ENCODE results near the gene ABL1. TPM values are rescaled to one million over a fixed set of nuclear protein-coding genes. Genes with fewer than 3 reads are reported as not detected.

The ABL1 gene
- total RNA-seq, 4 donors from 2014 or later: 90.9 to 151 (median 133) TPM

GRCh38 chr9:130874783-130875182, 39.7 kb downstream of the ABL1 start:
- no peak overlapping the region for H3K4me3 ChIP-seq
- H3K9me3 ChIP-seq: no peaks in the 10 kb centered on the region
- TF ChIP-seq CTCF (IDR thresholded peaks at IDR 0.05): no peak
- TF ChIP-seq EP300 (IDR thresholded peaks at IDR 0.05): no peak
- no peak for TF ChIP-seq POLR2AphosphoS5 (IDR thresholded peaks at IDR 0.05)
- no peak for TF ChIP-seq POLR2A (IDR thresholded peaks at IDR 0.05; ENCODE audit: low read depth)
- intact Hi-C loops (cut with DNase I): no loop called here
- H3K4me1 ChIP-seq: peaks cover 37 to 54% (median 53%) of the 10 kb centered on the region in 4 donors
- peak overlapping the region; percentile 49 to 77 (median 62) for H3K27ac ChIP-seq (replicated peaks in 1 of 4)
- DNase-seq (ENCODE audit: extremely low spot score): no peak
- peaks cover 54 to 96% (median 81%) of the 10 kb centered on the region in 4 donors for H3K36me3 ChIP-seq
- H3K27me3 ChIP-seq: no peaks in the 10 kb centered on the region
- WGBS: 92% methylated on average over 5 of the region's 5 CpGs

GRCh38 chr9:130877300-130877699, 42.2 kb downstream of the ABL1 start:
- 93% methylated on average over 6 of the region's 6 CpGs for WGBS
- H3K36me3 ChIP-seq: peaks cover 71 to 100% (median 90%) of the 10 kb centered on the region in 4 donors

GRCh38 chr9:130878295-130878694, 43.2 kb downstream of the ABL1 start:
- peaks cover 71 to 100% (median 90%) of the 10 kb centered on the region in 4 donors for H3K36me3 ChIP-seq
- H3K4me1 ChIP-seq: peaks cover 5 to 19% (median 17%) of the 10 kb centered on the region in 4 donors
- no peak for DNase-seq (ENCODE audit: extremely low spot score)
- H3K27me3 ChIP-seq: no peaks in the 10 kb centered on the region
- no peak overlapping the region for H3K4me3 ChIP-seq
- no peaks in the 10 kb centered on the region for H3K9me3 ChIP-seq
- intact Hi-C loops (cut with DNase I): no loop called here
- H3K27ac ChIP-seq (replicated peaks in 1 of 4): peak overlapping the region in 1 of 4 donors; percentile 20
- WGBS: 93% methylated on average over 6 of the region's 6 CpGs
- TF ChIP-seq POLR2A (IDR thresholded peaks at IDR 0.05; ENCODE audit: low read depth): no peak
- no peak for TF ChIP-seq POLR2AphosphoS5 (IDR thresholded peaks at IDR 0.05)
- no peak for TF ChIP-seq CTCF (IDR thresholded peaks at IDR 0.05)
- TF ChIP-seq EP300 (IDR thresholded peaks at IDR 0.05): no peak

More at GRCh38 chr9:130877300-130877699, 42.2 kb downstream of the ABL1 start:
- TF ChIP-seq POLR2A (IDR thresholded peaks at IDR 0.05; ENCODE audit: low read depth) (no peak), CTCF (IDR thresholded peaks at IDR 0.05) (no peak), POLR2AphosphoS5 (IDR thresholded peaks at IDR 0.05) (no peak), EP300 (IDR thresholded peaks at IDR 0.05) (no peak)
- no peak for DNase-seq (ENCODE audit: extremely low spot score)
- H3K4me1 ChIP-seq: peaks cover 14 to 28% (median 27%) of the 10 kb centered on the region in 4 donors
- peak overlapping the region in 2 of 4 donors; percentile 39 to 77 for H3K27ac ChIP-seq (replicated peaks in 1 of 4)
- no peak overlapping the region for H3K4me3 ChIP-seq
- intact Hi-C loops (cut with DNase I): no loop called here
- no peaks in the 10 kb centered on the region for H3K9me3 ChIP-seq
- no peaks in the 10 kb centered on the region for H3K27me3 ChIP-seq

- Histone ChIP-seq H3K4me3 (no peak overlapping the region), H3K36me3 (peaks cover 75 to 100% (median 90%) of the 10 kb centered on the region in 4 donors), H3K27ac (replicated peaks in 1 of 4) (no peak overlapping the region), H3K9me3 (no peaks in the 10 kb centered on the region), H3K27me3 (no peaks in the 10 kb centered on the region), H3K4me1 (peaks cover 0 to 11% (median 8%) of the 10 kb centered on the region in 4 donors)
- intact Hi-C loops (cut with DNase I): no loop called here
- DNase-seq (ENCODE audit: extremely low spot score): no peak
- TF ChIP-seq CTCF (IDR thresholded peaks at IDR 0.05) (no peak), POLR2A (IDR thresholded peaks at IDR 0.05; ENCODE audit: low read depth) (no peak), POLR2AphosphoS5 (IDR thresholded peaks at IDR 0.05) (no peak), EP300 (IDR thresholded peaks at IDR 0.05) (no peak)
- WGBS: 82% methylated on average over 9 of the region's 9 CpGs
These were observed 44.9 kb downstream of the ABL1 start for GRCh38 chr9:130879863-130880411.
